Omental fat pad (tissue), 4 donors: ENCODE measurements around the gene HSF4. TPM values are rescaled to one million over a fixed set of nuclear protein-coding genes. Genes with fewer than 3 reads are reported as not detected.

Experiments used
- ATAC-seq: fragments of 150-250 bp; one replicate; pipeline ENCODE4 v1.9.1; 2016; ENCODE audit warnings: mild to moderate bottlenecking, moderate library complexity; ENCODE audit not compliant: low FRiP score
- DNase-seq: peaks from one replicate; pipeline ENCODE4 v3.0.0-alpha.2; 2019; ENCODE audit warnings: low spot score
- total RNA-seq, 4 donors: library from RNA; depleted of rRNA; stranded (reverse); fragments of >200 nt; gene quantifications; one replicate each; pipeline ENCODE4 v1.1.0, GENCODE V29; 2016
- TF ChIP-seq, protein P1 (sequence below), 3 donors: fragments of 450-650 bp; IDR thresholded peaks; one replicate each; pipeline ENCODE4 v1.5.1; 2016 to 2017; ENCODE audit warnings: antibody characterized with exemption in 3 of 3, mild to moderate bottlenecking in 3 of 3, moderate library complexity in 2 of 3

The HSF4 gene
- total RNA-seq, 4 donors from 2014 or later: 21.2 to 77.2 (median 35.8) TPM

DNA sequence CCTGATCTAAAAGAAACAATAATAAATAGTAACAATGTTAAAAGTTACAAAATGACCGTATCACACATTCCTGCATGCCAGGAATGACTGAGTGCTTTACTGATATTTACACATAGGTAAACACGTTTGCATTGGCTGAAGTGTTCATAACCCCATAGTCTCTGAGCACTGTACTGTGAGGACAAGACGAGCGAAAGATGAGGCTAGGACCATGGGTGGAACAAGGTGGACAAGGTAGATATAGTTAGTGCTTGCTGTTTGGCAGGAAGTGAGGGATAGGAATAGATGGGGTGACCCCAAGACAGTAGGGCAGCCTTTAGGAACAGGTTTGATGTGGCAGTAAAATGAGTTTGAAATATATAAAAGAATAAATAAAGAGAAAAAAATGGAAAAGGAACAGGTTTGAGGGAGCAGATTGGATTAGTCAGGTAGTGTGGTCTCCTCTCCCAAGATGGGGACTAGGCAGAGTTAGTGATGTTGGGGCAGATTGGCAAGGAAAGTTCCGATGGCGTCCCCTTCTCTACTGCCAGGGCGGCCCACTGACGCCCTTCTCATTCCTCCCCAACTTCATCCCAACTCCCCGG, 27.0 kb downstream of the HSF4 start:
- ATAC-seq: no peak
- no peak for DNase-seq
- TF ChIP-seq, protein P1, sequence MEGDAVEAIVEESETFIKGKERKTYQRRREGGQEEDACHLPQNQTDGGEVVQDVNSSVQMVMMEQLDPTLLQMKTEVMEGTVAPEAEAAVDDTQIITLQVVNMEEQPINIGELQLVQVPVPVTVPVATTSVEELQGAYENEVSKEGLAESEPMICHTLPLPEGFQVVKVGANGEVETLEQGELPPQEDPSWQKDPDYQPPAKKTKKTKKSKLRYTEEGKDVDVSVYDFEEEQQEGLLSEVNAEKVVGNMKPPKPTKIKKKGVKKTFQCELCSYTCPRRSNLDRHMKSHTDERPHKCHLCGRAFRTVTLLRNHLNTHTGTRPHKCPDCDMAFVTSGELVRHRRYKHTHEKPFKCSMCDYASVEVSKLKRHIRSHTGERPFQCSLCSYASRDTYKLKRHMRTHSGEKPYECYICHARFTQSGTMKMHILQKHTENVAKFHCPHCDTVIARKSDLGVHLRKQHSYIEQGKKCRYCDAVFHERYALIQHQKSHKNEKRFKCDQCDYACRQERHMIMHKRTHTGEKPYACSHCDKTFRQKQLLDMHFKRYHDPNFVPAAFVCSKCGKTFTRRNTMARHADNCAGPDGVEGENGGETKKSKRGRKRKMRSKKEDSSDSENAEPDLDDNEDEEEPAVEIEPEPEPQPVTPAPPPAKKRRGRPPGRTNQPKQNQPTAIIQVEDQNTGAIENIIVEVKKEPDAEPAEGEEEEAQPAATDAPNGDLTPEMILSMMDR (IDR thresholded peaks at IDR 0.05): no peak

DNA sequence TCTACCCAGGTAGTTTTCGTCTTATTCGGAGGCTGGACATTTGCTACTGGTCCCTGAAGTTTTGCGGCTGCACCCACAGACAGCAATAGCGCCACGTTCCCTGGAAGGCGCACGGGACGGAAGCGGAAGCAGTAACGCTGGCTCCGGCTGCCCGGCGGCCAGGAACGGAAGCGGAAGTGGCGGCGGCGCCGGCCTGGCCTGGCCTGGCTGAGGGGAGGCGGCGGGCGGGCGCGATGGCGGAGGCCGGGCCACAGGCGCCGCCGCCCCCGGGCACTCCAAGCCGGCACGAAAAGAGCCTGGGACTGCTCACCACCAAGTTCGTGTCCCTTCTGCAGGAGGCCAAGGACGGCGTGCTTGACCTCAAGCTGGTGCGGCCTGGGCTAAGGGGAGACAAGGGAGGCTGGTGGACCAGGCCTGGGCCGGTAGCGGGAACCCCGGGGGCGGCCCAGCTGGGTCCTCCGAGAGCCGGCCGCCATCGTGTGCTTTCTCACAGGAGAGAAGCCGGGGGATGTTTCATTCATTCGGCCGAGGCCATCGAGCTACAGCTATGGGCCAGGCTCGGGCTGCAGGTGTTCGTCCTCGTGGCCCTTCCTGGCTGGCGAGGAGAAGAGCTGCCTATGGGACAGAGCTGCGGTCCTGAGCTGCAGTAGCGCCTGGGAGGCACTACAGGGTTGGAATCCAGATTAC, 27.6 kb downstream of the HSF4 start, which contains the start of gene E2F4:
E2F4 (plus strand) TSS at position 161 of the 687 bp plus-strand sequence; CDS start at position 234, 73 bp downstream.
- peak; percentile 60 for DNase-seq
- TF ChIP-seq, protein P1 (IDR thresholded peaks at IDR 0.05): no peak
- peak; percentile 86 for ATAC-seq

DNA sequence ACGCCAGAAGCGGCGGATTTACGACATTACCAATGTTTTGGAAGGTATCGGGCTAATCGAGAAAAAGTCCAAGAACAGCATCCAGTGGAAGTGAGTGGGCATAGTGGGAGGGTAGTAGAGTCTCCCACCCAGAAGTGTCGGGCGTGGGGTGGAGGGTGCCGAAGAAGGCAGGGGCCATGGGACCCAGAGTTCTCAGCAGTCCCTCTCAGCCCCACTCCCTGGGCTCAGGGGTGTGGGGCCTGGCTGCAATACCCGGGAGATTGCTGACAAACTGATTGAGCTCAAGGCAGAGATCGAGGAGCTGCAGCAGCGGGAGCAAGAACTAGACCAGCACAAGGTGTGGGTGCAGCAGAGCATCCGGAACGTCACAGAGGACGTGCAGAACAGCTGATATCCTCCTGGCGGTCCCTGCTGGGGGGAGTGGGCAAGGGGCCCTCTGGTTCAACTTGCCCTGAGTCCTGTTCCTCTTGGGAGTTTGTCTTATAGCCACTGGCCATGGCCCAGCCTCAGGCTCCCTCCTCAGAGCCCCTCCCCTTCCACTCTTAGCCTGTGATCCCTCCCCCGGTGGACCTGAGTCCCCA, 28.3 kb downstream of the HSF4 start:
- TF ChIP-seq, protein P1 (IDR thresholded peaks at IDR 0.05): no peak
- DNase-seq: no peak
- ATAC-seq: no peak

DNA sequence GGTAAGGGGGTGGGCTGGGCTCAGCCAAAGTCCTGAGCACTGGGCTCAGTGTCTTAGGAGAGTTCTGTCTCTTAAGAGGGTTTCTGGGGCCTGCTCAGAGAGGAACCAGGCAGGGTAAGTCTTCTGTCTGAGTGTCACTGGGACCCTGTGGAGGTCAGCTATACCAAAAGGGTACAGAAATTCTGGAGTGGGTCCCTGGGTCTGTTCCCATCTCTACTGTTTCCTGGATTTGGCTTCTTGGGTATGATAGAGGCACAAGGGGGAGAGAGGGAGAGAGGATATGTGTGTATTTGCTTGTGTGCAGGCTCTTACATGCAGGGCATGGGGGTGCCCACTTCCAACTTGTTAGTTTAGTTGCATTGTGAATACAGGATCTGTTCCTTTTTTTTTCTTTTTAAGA, 29.0 kb downstream of the HSF4 start:
- DNase-seq (no peak), ATAC-seq (no peak)
- TF ChIP-seq, protein P1 (IDR thresholded peaks at IDR 0.05): no peak

DNA sequence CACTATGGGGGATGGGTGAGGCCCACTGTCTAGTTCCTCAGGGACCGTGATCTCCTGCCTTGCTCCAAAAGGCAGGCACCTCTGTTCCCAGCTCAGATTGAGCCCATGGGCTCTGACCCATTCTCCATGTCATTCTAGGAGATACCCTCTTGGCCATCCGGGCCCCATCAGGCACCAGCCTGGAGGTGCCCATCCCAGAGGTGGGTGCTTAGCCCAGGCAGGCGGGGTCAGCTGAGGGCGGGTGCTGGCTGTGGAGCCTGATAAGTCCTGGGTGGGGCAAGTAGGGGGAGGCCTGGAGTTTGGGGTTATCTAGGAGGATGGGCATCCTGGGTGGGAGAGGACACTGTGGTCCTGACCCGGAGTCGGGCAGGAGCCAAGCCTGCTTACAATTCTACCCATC, 29.7 kb downstream of the HSF4 start:
- DNase-seq (no peak), ATAC-seq (no peak)
- TF ChIP-seq, protein P1 (IDR thresholded peaks at IDR 0.05): no peak

DNA sequence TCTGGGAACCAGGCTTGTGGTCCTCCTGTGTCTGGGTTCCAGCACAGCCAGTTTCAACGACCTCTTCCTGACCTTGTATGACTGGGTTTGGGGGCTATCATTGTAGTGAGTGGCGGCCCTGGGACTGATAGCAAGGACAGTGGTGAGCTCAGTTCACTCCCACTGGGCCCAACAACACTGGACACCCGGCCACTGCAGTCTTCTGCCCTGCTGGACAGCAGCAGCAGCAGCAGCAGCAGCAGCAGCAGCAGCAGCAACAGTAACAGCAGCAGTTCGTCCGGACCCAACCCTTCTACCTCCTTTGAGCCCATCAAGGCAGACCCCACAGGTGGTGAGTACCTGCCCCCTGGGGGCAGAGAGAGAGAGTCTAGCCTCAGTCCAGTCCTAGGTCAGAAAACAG, 31.1 kb downstream of the HSF4 start:
- ATAC-seq (no peak), DNase-seq (no peak)
- TF ChIP-seq, protein P1 (IDR thresholded peaks at IDR 0.05): no peak
